ENCODE data around the gene ARHGEF25. TPM values are rescaled to one million over a fixed set of nuclear protein-coding genes. Genes with fewer than 3 reads are reported as not detected.
"Not testable (repeated sequence)": the region's sequence is repeated elsewhere in the genome, so short reads cannot be mapped to it uniquely, and the experiment has no call there.

Gene ARHGEF25
- total RNA-seq, 2 donors from 2014 or later, result 73.8 to 77.0 TPM

DNA sequence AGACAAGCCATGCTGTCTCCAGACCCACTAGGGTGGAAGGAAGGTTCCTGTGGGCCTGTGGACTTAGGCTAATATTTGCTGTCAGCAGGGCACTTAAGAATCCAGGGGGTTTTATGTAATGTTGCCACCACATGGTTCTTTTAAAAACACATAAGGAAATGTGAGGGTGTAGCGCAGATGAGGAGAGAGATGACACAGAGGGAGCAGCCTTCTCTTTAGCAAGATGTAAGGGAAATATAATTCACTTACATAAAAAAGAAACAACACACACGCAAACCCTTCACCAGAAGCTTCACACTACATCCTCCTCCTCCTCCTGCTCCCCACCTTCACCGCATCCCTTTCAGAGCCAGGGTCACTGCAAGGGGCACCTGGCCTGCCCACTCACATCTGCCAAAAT, 25.1 kb upstream of the ARHGEF25 start:
- no peaks in the 10 kb centered on the region for H3K36me3 ChIP-seq
- H3K9me3 ChIP-seq, result no peaks in the 10 kb centered on the region
- H3K27me3 ChIP-seq (replicated peaks; ENCODE audit: insufficient read depth), result no peaks in the 10 kb centered on the region
- no peak for DNase-seq (ENCODE audit: low spot score)
- H3K4me1 ChIP-seq (ENCODE audit: control insufficient read depth in 1 of 2, low read depth in 2 of 2), result peaks cover 3 to 7% of the 10 kb centered on the region in 2 donors
- no peak overlapping the region for H3K27ac ChIP-seq
- H3K4me3 ChIP-seq, result no peak overlapping the region
- no peak for ATAC-seq (ENCODE audit: insufficient number of reproducible peaks, low FRiP score, low read depth)
- TF ChIP-seq, protein P1, sequence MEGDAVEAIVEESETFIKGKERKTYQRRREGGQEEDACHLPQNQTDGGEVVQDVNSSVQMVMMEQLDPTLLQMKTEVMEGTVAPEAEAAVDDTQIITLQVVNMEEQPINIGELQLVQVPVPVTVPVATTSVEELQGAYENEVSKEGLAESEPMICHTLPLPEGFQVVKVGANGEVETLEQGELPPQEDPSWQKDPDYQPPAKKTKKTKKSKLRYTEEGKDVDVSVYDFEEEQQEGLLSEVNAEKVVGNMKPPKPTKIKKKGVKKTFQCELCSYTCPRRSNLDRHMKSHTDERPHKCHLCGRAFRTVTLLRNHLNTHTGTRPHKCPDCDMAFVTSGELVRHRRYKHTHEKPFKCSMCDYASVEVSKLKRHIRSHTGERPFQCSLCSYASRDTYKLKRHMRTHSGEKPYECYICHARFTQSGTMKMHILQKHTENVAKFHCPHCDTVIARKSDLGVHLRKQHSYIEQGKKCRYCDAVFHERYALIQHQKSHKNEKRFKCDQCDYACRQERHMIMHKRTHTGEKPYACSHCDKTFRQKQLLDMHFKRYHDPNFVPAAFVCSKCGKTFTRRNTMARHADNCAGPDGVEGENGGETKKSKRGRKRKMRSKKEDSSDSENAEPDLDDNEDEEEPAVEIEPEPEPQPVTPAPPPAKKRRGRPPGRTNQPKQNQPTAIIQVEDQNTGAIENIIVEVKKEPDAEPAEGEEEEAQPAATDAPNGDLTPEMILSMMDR (IDR thresholded peaks at IDR 0.05), result no peak

DNA sequence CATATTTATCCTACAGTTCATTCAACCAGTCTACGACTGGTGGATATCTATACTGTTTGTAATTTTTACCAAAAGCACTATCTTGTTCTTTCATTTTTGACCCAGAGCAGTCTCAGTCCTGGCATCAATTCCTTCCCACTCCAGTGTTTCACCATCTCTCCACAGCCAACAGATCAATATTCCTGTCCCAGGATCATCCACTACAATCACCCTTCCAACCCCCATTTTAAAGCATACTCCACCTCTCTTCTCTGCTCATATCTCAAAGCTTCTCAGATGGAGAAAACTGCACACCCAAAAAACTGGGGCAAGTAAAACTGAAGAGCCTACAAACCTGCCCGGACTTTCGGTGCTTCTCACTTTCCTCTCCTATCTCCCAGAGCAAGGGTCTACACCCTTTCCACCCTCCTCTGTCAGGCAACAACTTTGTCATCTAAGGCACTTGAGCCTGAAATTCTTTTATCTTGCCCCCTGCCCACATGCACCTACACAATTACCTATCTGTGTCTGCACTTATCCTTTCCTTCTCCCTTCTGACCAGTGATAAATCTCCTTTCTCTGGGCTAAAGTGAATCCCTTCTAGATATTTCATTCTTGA, 24.3 kb upstream of the ARHGEF25 start:
- no peaks in the 10 kb centered on the region for H3K27me3 ChIP-seq (replicated peaks; ENCODE audit: insufficient read depth)
- no peaks in the 10 kb centered on the region for H3K9me3 ChIP-seq
- no peak overlapping the region for H3K4me3 ChIP-seq
- TF ChIP-seq, protein P1 (IDR thresholded peaks at IDR 0.05), result no peak
- H3K36me3 ChIP-seq, result no peaks in the 10 kb centered on the region
- no peak for DNase-seq (ENCODE audit: low spot score)
- H3K27ac ChIP-seq, result no peak overlapping the region
- no peak for ATAC-seq (ENCODE audit: insufficient number of reproducible peaks, low FRiP score, low read depth)
- H3K4me1 ChIP-seq (ENCODE audit: control insufficient read depth in 1 of 2, low read depth in 2 of 2), result peaks cover 4 to 12% of the 10 kb centered on the region in 2 donors

DNA sequence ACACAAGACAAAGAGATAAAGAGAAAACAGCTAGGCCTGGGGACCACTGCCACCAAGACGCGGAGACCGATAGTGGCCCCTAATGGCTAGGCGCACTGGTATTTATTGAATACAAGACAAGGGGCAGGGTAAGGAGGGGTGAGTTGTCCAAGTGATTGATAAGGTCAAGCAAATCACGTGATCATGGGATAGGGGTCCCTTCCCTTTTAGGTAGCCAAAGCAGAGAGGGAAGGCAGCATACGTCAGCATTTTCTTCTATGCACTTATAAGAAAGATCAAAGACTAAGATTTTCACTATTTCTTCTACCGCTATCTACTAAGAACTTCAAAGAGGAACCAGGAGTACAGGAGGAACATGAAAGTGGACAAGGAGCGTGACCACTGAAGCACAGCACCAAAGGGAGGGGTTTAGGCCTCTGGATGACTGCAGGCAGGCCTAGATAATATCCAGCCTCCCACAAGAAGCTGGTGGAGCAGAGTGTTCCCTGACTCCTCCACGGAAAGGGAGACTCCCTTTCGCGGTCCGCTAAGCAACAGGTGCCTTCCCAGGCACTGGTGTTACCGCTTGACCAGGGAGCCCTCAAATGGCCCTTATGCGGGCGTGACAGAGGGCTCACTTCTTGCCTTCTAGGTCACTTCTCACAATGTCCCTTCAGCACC, 22.2 kb upstream of the ARHGEF25 start:
- not testable (repeated sequence) for H3K9me3 ChIP-seq; H3K4me3 ChIP-seq; H3K36me3 ChIP-seq; ATAC-seq (ENCODE audit: insufficient number of reproducible peaks, low FRiP score, low read depth); H3K27me3 ChIP-seq (replicated peaks; ENCODE audit: insufficient read depth); H3K27ac ChIP-seq; DNase-seq (ENCODE audit: low spot score)
- peaks cover 6 to 30% of the 10 kb centered on the region in 2 donors for H3K4me1 ChIP-seq (ENCODE audit: control insufficient read depth in 1 of 2, low read depth in 2 of 2)

DNA sequence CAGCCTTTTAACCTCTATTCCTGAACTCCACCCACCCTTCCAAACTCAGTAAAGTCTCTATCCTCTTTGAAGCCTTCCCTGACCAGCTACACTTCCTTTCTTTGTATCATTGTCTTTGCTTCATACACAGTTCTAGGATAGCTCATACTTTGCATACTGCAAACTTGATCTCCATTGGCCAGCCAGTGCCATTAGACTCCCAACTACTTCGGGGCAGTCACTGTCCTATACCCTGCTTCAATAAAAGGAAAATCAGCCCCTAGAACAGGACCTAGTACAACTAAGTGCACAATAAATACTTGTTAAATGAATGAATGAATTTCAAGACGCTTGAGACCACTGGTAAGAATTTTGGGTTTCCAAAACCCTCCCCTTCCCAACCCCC, 20.8 kb upstream of the ARHGEF25 start:
- H3K4me1 ChIP-seq (ENCODE audit: control insufficient read depth in 1 of 2, low read depth in 2 of 2), result peaks cover 6 to 30% of the 10 kb centered on the region in 2 donors
- no peaks in the 10 kb centered on the region for H3K27me3 ChIP-seq (replicated peaks; ENCODE audit: insufficient read depth)
- H3K4me3 ChIP-seq, result peak overlapping the region; percentile 81
- H3K36me3 ChIP-seq, result no peaks in the 10 kb centered on the region
- DNase-seq (ENCODE audit: low spot score) (no peak), ATAC-seq (ENCODE audit: insufficient number of reproducible peaks, low FRiP score, low read depth) (no peak)
- H3K27ac ChIP-seq, result peak overlapping the region; percentile 70 to 76
- TF ChIP-seq, protein P1 (IDR thresholded peaks at IDR 0.05), result no peak
- no peaks in the 10 kb centered on the region for H3K9me3 ChIP-seq

DNA sequence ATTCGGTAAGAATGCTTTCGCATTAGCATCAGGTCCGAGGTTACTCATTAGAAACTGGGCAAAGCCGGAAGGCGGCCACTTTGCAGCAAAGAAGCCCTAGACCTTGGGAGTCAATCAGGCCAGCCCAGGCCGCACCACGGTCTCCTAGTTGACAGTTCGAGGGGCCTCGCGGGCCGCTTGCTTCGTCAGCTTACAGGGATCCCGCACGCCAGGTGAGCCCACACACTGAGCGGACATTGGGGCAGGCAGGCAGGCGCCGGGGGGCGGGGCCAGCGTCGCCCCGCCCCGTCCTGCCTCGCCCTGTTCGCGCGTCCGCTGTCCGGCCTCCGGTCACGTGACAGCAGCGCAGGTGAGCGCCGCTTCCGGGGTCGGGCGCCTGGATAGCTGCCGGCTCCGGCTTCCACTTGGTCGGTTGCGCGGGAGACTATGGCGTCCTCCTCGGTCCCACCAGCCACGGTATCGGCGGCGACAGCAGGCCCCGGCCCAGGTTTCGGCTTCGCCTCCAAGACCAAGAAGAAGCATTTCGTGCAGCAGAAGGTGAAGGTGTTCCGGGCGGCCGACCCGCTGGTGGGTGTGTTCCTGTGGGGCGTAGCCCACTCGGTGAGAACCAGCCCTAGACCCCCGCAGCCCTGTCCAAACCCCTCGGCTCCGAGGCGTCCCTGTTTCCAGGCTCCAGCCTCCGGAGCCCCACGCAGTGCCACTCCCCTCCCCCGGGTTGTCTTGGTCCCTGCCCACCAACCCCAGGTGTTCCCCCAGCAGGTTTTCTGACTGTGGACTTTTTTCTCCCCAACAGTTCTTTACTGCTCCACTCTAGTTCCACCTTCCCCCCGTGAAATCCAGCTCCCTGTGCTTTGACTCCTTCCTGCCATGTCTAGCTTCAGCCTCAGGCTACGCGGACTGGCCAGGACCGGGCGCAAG, 20.1 kb upstream of the ARHGEF25 start, which contains the start of gene PIP4K2C:
Gene PIP4K2C (plus strand): TSS at position 329 of the 918 bp plus-strand sequence. CDS start 98 bp downstream, at position 427.
- H3K36me3 ChIP-seq, result peaks cover 5% of the 10 kb centered on the region
- H3K9me3 ChIP-seq, result no peaks in the 10 kb centered on the region
- H3K27ac ChIP-seq, result peak within 1 kb of the TSS; percentile 70 to 76
- peak within 1 kb of the TSS; percentile 81 for H3K4me3 ChIP-seq
- H3K4me1 ChIP-seq (ENCODE audit: control insufficient read depth in 1 of 2, low read depth in 2 of 2), result peaks cover 6 to 30% of the 10 kb centered on the region in 2 donors
- TF ChIP-seq, protein P1 (IDR thresholded peaks at IDR 0.05), result no peak
- ATAC-seq (ENCODE audit: insufficient number of reproducible peaks, low FRiP score, low read depth) (peak; percentile 76), DNase-seq (ENCODE audit: low spot score) (no peak)
- H3K27me3 ChIP-seq (replicated peaks; ENCODE audit: insufficient read depth), result no peaks in the 10 kb centered on the region

All from thoracic aorta (tissue), 2 donors.